Measurements from ENCODE around the gene ATOX1.

- TF ChIP-seq CREB1 (IDR thresholded peaks at IDR 0.05) (no peak), CTCF (IDR thresholded peaks at IDR 0.05; ENCODE audit: control extremely low read depth in 1 of 3, insufficient read depth in 1 of 3, low read depth in 1 of 3, low read length in 3 of 3) (no peak), YY1 (IDR thresholded peaks at IDR 0.05; ENCODE audit: low read depth, low read length) (no peak)
These were observed 14.9 kb downstream of the ATOX1 start for GRCh38 chr5:151743530-151743929.

All from H1 (cell line).